MV-4-11 (cell line): ENCODE results near the gene CPLANE1.

Source experiments
- DNase-seq: peaks from one replicate; lab custom pipeline; 2025; lab: John Stamatoyannopoulos, UW

Gene CPLANE1

GRCh38 chr5:37064442-37064841 lies 184.7 kb downstream of the CPLANE1 start:
- DNase-seq, result no peak

- DNase-seq, result no peak
These were observed 185.4 kb downstream of the CPLANE1 start for GRCh38 chr5:37063739-37064138.

- no peak for DNase-seq
These were observed 189.1 kb downstream of the CPLANE1 start for GRCh38 chr5:37060030-37060429.

GRCh38 chr5:37056762-37057161 lies 192.4 kb downstream of the CPLANE1 start:
- DNase-seq, result no peak
